HG03175 (cell line): Measurements from ENCODE around the gene RPL26.

Experiments
- ATAC-seq: cut with Tn5 transposase; IDR thresholded peaks from one replicate; pipeline ENCODE4 v1.9.1; 2021; ENCODE audit warnings: mild to moderate bottlenecking, moderate library complexity; ENCODE audit not compliant: unreplicated experiment

RPL26 gene

GRCh38 chr17:8383143-8383822 lies at the start of gene RPL26:
RPL26 (minus strand) TSS chr17:8383193; CDS start chr17:8382310, 883 bp downstream.
- peak; percentile 83 for ATAC-seq

- ATAC-seq: no peak
Observed at GRCh38 chr17:8430966-8431365, 48.0 kb upstream of the RPL26 start.

GRCh38 chr17:8426802-8427201 lies 43.8 kb upstream of the RPL26 start:
- no peak for ATAC-seq

- no peak for ATAC-seq
Observed at GRCh38 chr17:8426094-8426720, 43.2 kb upstream of the RPL26 start.

- ATAC-seq: no peak
Observed at GRCh38 chr17:8421571-8421970, 38.6 kb upstream of the RPL26 start.

- ATAC-seq: no peak
Observed at GRCh38 chr17:8420041-8420934, 37.3 kb upstream of the RPL26 start.

GRCh38 chr17:8419305-8419704 lies 36.3 kb upstream of the RPL26 start:
- ATAC-seq: no peak

GRCh38 chr17:8418471-8418870 lies 35.5 kb upstream of the RPL26 start:
- ATAC-seq: no peak

GRCh38 chr17:8417806-8418205 lies 34.8 kb upstream of the RPL26 start:
- no peak for ATAC-seq

- ATAC-seq: no peak
Observed at GRCh38 chr17:8413938-8414337, 30.9 kb upstream of the RPL26 start.

GRCh38 chr17:8413328-8413727 lies 30.3 kb upstream of the RPL26 start:
- no peak for ATAC-seq

GRCh38 chr17:8412089-8412488 lies 29.1 kb upstream of the RPL26 start:
- no peak for ATAC-seq

- ATAC-seq: no peak
Observed at GRCh38 chr17:8410883-8411238, 27.9 kb upstream of the RPL26 start.

GRCh38 chr17:8409966-8410882 lies 27.2 kb upstream of the RPL26 start:
- no peak for ATAC-seq

- ATAC-seq: no peak
Observed at GRCh38 chr17:8408371-8408770, 25.4 kb upstream of the RPL26 start.

- no peak for ATAC-seq
Observed at GRCh38 chr17:8406174-8406573, 23.2 kb upstream of the RPL26 start.

- ATAC-seq: no peak
Observed at GRCh38 chr17:8405499-8406016, 22.6 kb upstream of the RPL26 start.

- no peak for ATAC-seq
Observed at GRCh38 chr17:8402921-8403536, 20.0 kb upstream of the RPL26 start.

- no peak for ATAC-seq
Observed at GRCh38 chr17:8401107-8401506, 18.1 kb upstream of the RPL26 start.

- ATAC-seq: no peak
Observed at GRCh38 chr17:8398980-8399379, 16.0 kb upstream of the RPL26 start.
